GM12878 (cell line): Measurements from ENCODE around the gene DPY30. TPM values are rescaled to one million over a fixed set of nuclear protein-coding genes. Genes with fewer than 3 reads are reported as not detected.

ENCODE experiments used
- BRCA1 ChIP-seq: IDR thresholded peaks from 2 replicates; pipeline ENCODE4 v1.6.1; 2011; ENCODE audit warnings: low read depth, low read length, improper control_type of control experiment
- CHD4 ChIP-seq: fragments of 200-600 bp; sonication (generic); IDR thresholded peaks from 2 replicates; pipeline ENCODE4 v1.6.1; 2016; ENCODE audit warnings: mild to moderate bottlenecking
- ETV6 ChIP-seq, 2 experiments: fragments of 450-650 bp in 1 of 2; IDR thresholded peaks in 1 of 2; conservative IDR thresholded peaks in 1 of 2; 2 replicates each; pipeline ENCODE4 v1.6.1; 2014; ENCODE audit warnings: antibody characterized with exemption in 1 of 2, borderline replicate concordance in 1 of 2, low read depth in 1 of 2, mild to moderate bottlenecking in 1 of 2, moderate library complexity in 1 of 2
- FOS ChIP-seq: IDR thresholded peaks from 3 replicates; pipeline ENCODE4 v1.6.1; 2011; ENCODE audit warnings: borderline replicate concordance; ENCODE audit not compliant: insufficient read length; ENCODE audit errors: extremely low read depth
- HCFC1 ChIP-seq: fragments of 150-350 bp; IDR thresholded peaks from 2 replicates; pipeline ENCODE4 v1.6.1; 2014; ENCODE audit warnings: low read length
- HDAC2 ChIP-seq: fragments of 200-600 bp; sonication (generic); IDR thresholded peaks from 2 replicates; pipeline ENCODE4 v1.6.1; 2017
- IRF4 ChIP-seq: IDR thresholded peaks from 2 replicates; pipeline ENCODE4 v1.6.1; 2011; ENCODE audit warnings: low read depth, low read length
- JUNB ChIP-seq: IDR thresholded peaks from 2 replicates; pipeline ENCODE4 v1.6.1; 2016; ENCODE audit warnings: antibody characterized with exemption, mild to moderate bottlenecking
- LARP7 ChIP-seq: fragments of 450-650 bp; IDR thresholded peaks from 2 replicates; pipeline ENCODE4 v1.6.1; 2017; ENCODE audit warnings: mild to moderate bottlenecking
- MTA3 ChIP-seq: IDR thresholded peaks from 2 replicates; pipeline ENCODE4 v1.6.1; 2012; ENCODE audit warnings: low read length, inconsistent platforms, borderline replicate concordance
- POLR2AphosphoS5 ChIP-seq: IDR thresholded peaks from 2 replicates; pipeline ENCODE4 v1.6.1; 2011; ENCODE audit warnings: mild to moderate bottlenecking, low read length, inconsistent platforms
- SPI1 ChIP-seq: IDR thresholded peaks from 2 replicates; pipeline ENCODE4 v1.6.1; 2011; ENCODE audit warnings: low read depth, mild to moderate bottlenecking, low read length, moderate library complexity, borderline replicate concordance; ENCODE audit not compliant: insufficient read depth
- WRNIP1 ChIP-seq: IDR thresholded peaks from 2 replicates; pipeline ENCODE4 v1.6.1; 2011; ENCODE audit warnings: low read depth, low read length, improper control_type of control experiment, borderline replicate concordance
- YY1 ChIP-seq: IDR thresholded peaks from 2 replicates; pipeline ENCODE4 v1.6.1; 2011; ENCODE audit warnings: low read depth, mild to moderate bottlenecking, low read length
- ZNF207 ChIP-seq: fragments of 450-650 bp; IDR thresholded peaks from 2 replicates; pipeline ENCODE4 v1.6.1; 2014; ENCODE audit warnings: antibody characterized with exemption, mild to moderate bottlenecking, borderline replicate concordance
- ZNF217 ChIP-seq: fragments of 450-650 bp; IDR thresholded peaks from 2 replicates; pipeline ENCODE4 v1.6.1; 2017; ENCODE audit warnings: antibody characterized with exemption, mild to moderate bottlenecking
- ZNF274 ChIP-seq: IDR thresholded peaks from one replicate; pipeline ENCODE4 v1.8.0; 2011; ENCODE audit not compliant: insufficient read length, insufficient read depth
- ZSCAN29 ChIP-seq: fragments of 450-650 bp; IDR thresholded peaks from 2 replicates; pipeline ENCODE4 v1.6.1; 2017; ENCODE audit warnings: mild to moderate bottlenecking, moderate library complexity
- polyA plus RNA-seq, 11 experiments: library from polyadenylated mRNA; depleted of rRNA in 4 of 11; unstranded in 6 of 11; stranded (reverse) in 5 of 11; fragments of >200 nt; fragmentation: Nextera tagmentation in 4 of 11; fragmentation: Illumina TruSeq in 1 of 11; extraction: Ambion mirVana in 4 of 11; extraction: Trizol in 1 of 11; gene quantifications; 1 replicate in 1 of 11; 2 replicates in 10 of 11; pipeline versions ENCODE4 v1.2.1 to v1.2.3, GENCODE V29; 2011 to 2016; ENCODE audit warnings: inconsistent platforms in 2 of 11, missing spikeins in 2 of 11, low read depth in 1 of 11
- total RNA-seq, 4 experiments: library from RNA; depleted of rRNA in 3 of 4; stranded (reverse); fragments of >200 nt in 3 of 4; fragmentation: Illumina TruSeq in 1 of 4; extraction: Trizol in 1 of 4; gene quantifications; 2 replicates each; pipeline versions ENCODE4 v1.2.1 to v1.2.3, GENCODE V29; 2013 to 2021
- TF ChIP-seq, protein P1 (sequence below): fragments of 450-650 bp; IDR thresholded peaks from 2 replicates; pipeline ENCODE4 v1.6.1; 2017; ENCODE audit warnings: mild to moderate bottlenecking, low read depth, inconsistent platforms; ENCODE audit not compliant: poor library complexity, severe bottlenecking
- TF ChIP-seq, protein P2 (sequence below): IDR thresholded peaks from 2 replicates; pipeline ENCODE4 v1.6.1; 2011; ENCODE audit warnings: borderline replicate concordance, low read depth, mild to moderate bottlenecking, moderate library complexity, low read length; ENCODE audit not compliant: insufficient read depth, poor library complexity, severe bottlenecking
- TF ChIP-seq, protein P3 (sequence below): IDR thresholded peaks from 2 replicates; pipeline ENCODE4 v1.6.1; 2011; ENCODE audit warnings: low read depth, low read length, improper control_type of control experiment, borderline replicate concordance
- TF ChIP-seq, protein P4 (sequence below): fragments of 450-650 bp; IDR thresholded peaks from 2 replicates; pipeline ENCODE4 v1.6.1; 2017; ENCODE audit warnings: mild to moderate bottlenecking, moderate library complexity

DPY30 gene
- total and polyA plus RNA-seq, 10 of the 15 experiments (the other 5 are each of a cell fraction or from before 2014, with no cell fraction given): 45.8 to 307 (median 89.2) TPM

DNA sequence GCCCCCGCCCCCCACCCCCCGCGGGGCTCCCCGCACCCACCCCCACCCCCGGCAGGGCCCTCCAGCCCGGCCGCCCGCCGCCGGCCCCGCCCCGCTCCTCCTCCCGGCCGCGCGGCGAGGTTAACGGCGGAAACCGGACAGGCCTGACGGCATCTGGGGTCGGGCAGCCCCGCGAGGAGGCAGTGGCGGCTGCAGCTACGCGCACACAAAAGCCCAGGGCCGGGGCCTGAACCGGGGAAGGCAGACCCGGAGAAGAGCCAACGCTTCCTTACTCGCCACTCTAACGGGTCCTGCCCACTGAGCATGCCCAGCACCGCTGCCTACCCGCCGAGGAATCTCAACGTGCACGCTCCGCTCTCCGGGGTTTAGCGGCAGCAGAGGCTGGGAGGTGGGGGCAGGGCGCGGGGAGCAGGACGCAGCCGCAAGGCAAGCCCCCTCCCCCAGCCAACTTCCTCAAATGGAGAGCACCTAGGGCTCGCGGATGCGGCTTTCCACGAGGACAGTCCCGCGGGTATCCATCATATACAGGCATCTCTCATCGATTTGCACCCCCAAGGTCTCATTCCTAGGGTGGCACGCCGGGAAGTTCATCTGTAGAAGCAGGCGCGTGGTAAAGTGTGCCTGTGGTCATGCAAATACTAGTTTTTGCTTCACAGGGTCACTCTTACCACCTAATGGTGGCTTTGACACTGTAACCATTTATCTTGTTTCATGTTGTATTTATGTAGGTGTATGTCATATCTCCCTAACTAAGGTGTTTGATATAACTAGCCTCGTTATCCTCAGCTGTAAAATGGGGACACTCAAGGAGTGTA, 28.7 kb downstream of the DPY30 start, which contains the start of gene MEMO1 (continued):
- TF ChIP-seq IRF4: peak; percentile 72
- TF ChIP-seq ZSCAN29: peak; percentile 97
- TF ChIP-seq MTA3: no peak
- TF ChIP-seq, protein P1, sequence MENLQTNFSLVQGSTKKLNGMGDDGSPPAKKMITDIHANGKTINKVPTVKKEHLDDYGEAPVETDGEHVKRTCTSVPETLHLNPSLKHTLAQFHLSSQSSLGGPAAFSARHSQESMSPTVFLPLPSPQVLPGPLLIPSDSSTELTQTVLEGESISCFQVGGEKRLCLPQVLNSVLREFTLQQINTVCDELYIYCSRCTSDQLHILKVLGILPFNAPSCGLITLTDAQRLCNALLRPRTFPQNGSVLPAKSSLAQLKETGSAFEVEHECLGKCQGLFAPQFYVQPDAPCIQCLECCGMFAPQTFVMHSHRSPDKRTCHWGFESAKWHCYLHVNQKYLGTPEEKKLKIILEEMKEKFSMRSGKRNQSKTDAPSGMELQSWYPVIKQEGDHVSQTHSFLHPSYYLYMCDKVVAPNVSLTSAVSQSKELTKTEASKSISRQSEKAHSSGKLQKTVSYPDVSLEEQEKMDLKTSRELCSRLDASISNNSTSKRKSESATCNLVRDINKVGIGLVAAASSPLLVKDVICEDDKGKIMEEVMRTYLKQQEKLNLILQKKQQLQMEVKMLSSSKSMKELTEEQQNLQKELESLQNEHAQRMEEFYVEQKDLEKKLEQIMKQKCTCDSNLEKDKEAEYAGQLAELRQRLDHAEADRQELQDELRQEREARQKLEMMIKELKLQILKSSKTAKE: peak; percentile 67
- peak; percentile 71 for TF ChIP-seq ZNF217
- TF ChIP-seq ETV6 (conservative IDR thresholded peaks at IDR 0.05 in 1 of 2, IDR thresholded peaks at IDR 0.05 in 1 of 2; ENCODE audit: borderline replicate concordance in 1 of 2, low read depth in 1 of 2): peak in 1 of 2 experiments; percentile 49; a peak in 1 of 4 replicates
- TF ChIP-seq, protein P2, sequence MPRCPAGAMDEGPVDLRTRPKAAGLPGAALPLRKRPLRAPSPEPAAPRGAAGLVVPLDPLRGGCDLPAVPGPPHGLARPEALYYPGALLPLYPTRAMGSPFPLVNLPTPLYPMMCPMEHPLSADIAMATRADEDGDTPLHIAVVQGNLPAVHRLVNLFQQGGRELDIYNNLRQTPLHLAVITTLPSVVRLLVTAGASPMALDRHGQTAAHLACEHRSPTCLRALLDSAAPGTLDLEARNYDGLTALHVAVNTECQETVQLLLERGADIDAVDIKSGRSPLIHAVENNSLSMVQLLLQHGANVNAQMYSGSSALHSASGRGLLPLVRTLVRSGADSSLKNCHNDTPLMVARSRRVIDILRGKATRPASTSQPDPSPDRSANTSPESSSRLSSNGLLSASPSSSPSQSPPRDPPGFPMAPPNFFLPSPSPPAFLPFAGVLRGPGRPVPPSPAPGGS: peak; percentile 66
- peak; percentile 97 for TF ChIP-seq POLR2AphosphoS5
- TF ChIP-seq BRCA1: no peak
- 0 out of 2 replicates have a peak, but pooled peaks have one; percentile 10 for TF ChIP-seq JUNB
- TF ChIP-seq ZNF207: peak; percentile 96
- no peak for TF ChIP-seq HDAC2
- TF ChIP-seq, protein P3, sequence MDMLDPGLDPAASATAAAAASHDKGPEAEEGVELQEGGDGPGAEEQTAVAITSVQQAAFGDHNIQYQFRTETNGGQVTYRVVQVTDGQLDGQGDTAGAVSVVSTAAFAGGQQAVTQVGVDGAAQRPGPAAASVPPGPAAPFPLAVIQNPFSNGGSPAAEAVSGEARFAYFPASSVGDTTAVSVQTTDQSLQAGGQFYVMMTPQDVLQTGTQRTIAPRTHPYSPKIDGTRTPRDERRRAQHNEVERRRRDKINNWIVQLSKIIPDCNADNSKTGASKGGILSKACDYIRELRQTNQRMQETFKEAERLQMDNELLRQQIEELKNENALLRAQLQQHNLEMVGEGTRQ: no peak
- no peak for TF ChIP-seq ZNF274
- TF ChIP-seq, protein P4, sequence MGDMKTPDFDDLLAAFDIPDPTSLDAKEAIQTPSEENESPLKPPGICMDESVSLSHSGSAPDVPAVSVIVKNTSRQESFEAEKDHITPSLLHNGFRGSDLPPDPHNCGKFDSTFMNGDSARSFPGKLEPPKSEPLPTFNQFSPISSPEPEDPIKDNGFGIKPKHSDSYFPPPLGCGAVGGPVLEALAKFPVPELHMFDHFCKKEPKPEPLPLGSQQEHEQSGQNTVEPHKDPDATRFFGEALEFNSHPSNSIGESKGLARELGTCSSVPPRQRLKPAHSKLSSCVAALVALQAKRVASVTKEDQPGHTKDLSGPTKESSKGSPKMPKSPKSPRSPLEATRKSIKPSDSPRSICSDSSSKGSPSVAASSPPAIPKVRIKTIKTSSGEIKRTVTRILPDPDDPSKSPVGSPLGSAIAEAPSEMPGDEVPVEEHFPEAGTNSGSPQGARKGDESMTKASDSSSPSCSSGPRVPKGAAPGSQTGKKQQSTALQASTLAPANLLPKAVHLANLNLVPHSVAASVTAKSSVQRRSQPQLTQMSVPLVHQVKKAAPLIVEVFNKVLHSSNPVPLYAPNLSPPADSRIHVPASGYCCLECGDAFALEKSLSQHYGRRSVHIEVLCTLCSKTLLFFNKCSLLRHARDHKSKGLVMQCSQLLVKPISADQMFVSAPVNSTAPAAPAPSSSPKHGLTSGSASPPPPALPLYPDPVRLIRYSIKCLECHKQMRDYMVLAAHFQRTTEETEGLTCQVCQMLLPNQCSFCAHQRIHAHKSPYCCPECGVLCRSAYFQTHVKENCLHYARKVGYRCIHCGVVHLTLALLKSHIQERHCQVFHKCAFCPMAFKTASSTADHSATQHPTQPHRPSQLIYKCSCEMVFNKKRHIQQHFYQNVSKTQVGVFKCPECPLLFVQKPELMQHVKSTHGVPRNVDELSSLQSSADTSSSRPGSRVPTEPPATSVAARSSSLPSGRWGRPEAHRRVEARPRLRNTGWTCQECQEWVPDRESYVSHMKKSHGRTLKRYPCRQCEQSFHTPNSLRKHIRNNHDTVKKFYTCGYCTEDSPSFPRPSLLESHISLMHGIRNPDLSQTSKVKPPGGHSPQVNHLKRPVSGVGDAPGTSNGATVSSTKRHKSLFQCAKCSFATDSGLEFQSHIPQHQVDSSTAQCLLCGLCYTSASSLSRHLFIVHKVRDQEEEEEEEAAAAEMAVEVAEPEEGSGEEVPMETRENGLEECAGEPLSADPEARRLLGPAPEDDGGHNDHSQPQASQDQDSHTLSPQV: no peak
- TF ChIP-seq CHD4: no peak
- TF ChIP-seq WRNIP1: peak; percentile 64; the same call in 1 of the 2 replicates
- peak; percentile 90 for TF ChIP-seq YY1
- TF ChIP-seq FOS: no peak
- peak; percentile 65; the same call in 1 of the 2 replicates for TF ChIP-seq HCFC1
- peak; percentile 73; the same call in 1 of the 2 replicates for TF ChIP-seq SPI1
- peak; percentile 99 for TF ChIP-seq LARP7
